Dermis blood vessel endothelial cell (primary cell): Measurements from ENCODE around the gene CRYBA2. TPM values are rescaled to one million over a fixed set of nuclear protein-coding genes. Genes with fewer than 3 reads are reported as not detected.

Experiments
- DNase-seq: peaks from one replicate; pipeline ENCODE4 v3.0.0; 2010
- total RNA-seq: library from RNA; depleted of rRNA; stranded (reverse); fragments of >200 nt; gene quantifications from 2 replicates; pipeline ENCODE4 v1.2.3, GENCODE V29; 2014

Gene CRYBA2
- total RNA-seq, 1 donor from 2014 or later, result not detected

DNA sequence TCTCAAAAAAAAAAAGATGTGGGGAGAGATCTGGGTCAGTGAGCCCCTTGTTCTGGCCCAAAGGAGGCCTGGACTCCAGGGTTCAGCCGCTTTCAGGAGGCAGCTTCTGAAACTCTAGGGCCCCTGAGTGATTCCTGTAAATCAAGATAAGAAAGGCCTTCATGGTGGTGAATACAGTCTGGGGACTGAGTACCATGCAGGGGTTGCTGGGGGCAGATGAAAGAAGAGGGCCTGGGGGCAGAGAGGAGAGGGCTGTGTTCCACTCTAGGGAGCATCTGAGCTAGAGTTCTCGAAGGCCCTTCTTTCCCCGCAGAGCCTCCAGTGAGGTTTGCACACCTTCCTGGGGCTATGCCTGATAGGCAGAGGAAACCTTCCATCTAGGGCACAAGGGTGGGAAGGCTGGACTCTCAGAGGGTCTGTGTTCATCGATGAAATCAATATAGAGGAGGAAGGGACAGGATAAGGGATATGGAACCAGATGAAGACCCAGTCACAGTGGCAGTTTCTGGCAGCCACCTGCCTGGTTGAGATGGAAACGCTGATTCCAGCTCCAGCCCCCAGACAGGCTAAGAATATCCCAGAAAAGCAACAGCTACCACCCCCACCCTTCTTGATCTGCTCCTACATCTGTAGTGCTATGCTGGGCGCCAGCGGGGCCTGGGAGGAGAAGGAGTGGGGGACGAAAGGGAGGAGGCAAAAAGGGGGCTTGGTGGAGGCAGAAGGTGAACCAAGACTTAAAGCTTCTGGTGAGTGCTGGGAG lies 38.5 kb downstream of the CRYBA2 start:
- DNase-seq, result no peak

DNA sequence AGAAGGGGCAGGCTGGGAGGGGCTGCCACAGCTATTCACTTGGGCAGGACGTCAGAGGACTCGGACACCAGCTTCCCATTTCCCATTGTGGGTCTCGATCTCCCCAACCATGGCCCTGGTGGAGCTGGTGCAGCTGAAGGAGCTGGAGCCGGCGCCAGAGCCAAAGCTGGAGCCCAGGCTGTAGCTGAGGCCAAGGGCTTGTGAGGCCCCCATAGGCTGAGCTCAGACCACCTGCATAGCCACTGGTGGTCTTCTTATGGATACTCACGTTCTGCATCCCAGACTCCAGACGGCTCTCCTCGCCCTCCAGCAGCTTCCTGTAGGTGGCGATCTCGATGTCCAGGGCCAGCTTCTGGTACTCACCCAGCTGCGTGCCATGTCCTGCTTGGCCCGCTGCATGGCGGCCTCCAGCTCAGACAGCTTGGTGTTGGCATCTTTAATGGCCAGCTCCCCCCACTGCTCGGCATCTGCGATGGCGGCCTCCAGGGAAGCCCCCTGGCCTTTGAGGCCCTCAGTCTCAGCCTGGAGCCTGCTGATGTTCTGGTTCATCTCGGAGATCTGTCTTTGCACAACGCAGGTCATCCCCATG lies 39.8 kb downstream of the CRYBA2 start:
- no peak for DNase-seq

DNA sequence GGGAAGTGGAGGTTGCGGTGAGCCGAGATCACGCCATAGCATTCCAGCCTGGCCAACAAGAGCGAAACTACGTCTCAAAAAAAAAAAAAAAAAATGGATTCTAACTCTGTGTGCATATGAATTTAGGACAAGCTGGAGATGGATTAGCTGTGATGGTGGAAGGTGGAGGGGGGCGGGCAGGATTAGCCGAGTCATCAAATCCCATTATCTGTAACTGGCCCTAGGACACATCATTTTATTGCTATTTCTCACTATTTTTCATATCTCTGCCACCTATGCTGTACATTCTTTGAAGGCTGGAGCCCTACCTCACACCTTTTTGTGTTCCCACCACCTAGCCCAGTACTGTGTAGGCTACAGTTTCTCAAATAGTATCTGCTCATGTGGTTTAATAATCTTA lies 41.1 kb downstream of the CRYBA2 start:
- DNase-seq, result no peak

DNA sequence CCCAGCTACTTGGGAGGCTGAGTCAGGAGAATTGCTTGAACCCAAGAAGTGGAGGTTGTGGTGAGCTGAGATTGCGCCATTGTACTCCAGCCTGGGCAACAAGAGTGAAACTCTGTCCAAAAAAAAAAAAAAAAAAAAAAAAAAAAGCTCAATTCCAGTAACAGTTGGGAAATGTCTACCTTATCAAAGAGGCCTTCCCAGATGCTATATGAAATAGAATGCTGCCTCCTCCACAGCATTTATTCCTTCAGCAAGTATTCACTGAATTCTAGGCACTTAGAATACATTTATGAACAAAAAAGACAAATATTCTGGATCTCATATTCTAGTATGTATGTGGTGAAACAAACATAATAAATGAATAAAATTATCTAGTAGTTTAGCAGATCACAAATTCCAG lies 46.6 kb downstream of the CRYBA2 start:
- DNase-seq, result no peak

DNA sequence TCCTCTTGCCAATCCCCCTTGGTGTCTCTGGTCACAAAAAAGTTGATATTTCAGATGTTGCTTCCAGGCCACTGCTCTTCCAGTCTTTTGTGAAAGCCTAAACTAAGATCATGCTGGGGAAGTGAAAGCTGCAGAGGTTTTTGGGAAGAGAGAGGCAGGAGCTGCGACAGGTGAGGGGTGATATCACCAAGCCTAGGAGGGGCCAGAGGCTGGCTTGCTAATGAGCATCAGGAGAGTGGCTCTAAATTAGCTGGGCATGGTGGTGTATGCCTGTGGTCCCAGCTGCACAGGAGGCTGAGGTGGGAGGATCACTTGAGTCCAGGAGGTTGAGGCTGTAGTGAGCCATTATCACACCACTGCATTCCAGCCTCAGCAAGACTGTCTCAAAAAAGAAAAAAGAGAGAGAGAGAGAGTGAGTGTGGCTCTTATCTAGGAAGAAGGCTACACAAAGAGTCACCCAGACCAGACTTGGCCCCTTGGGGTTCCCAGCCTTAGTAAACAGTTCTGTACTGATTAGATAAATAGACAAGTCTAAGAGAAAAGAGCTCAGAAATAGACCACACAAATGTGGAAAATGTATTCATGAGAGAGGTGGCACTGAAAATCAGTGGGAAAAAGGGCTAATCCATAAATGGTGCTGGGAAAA lies 48.3 kb downstream of the CRYBA2 start:
- no peak for DNase-seq

Other genes with a start within 250 kb of the CRYBA2 start
- 8.6 and 12.8 TPM in 2 replicates for gene CYP27A1, start 211.3 kb downstream of the CRYBA2 start, total RNA-seq
- gene PRKAG3, start 161.6 kb downstream of the CRYBA2 start, total RNA-seq, result not detected in 2 replicates
- not detected in 2 replicates for gene WNT6, start 133.6 kb downstream of the CRYBA2 start, total RNA-seq
- gene WNT10A, start 112.6 kb downstream of the CRYBA2 start, total RNA-seq, result under 0.01 and 0.05 TPM in 2 replicates
- not detected in 2 replicates for gene CDK5R2, start 33.8 kb downstream of the CRYBA2 start, total RNA-seq
- gene FEV, start 8.2 kb downstream of the CRYBA2 start, total RNA-seq, result not detected in 2 replicates
- not detected in 2 replicates for gene CFAP65, start 48.1 kb upstream of the CRYBA2 start, total RNA-seq
- gene IHH, start 67.5 kb upstream of the CRYBA2 start, total RNA-seq, result not detected in 2 replicates
- 25.7 and 28.8 TPM in 2 replicates for gene NHEJ1, start 167.4 kb upstream of the CRYBA2 start, total RNA-seq
- gene SLC23A3, start 176.6 kb upstream of the CRYBA2 start, total RNA-seq, result 1.3 and 3.2 TPM in 2 replicates
- gene CNPPD1, start 183.5 kb upstream of the CRYBA2 start, total RNA-seq, result 25.7 and 29.8 TPM in 2 replicates
- gene RETREG2, start 184.9 kb upstream of the CRYBA2 start, total RNA-seq, result 64.1 and 75.4 TPM in 2 replicates
- 16.7 and 22.5 TPM in 2 replicates for gene ZFAND2B, start 213.4 kb upstream of the CRYBA2 start, total RNA-seq
- gene ABCB6, start 225.5 kb upstream of the CRYBA2 start, total RNA-seq, result 31.8 and 52.4 TPM in 2 replicates
- gene ATG9A, start 236.2 kb upstream of the CRYBA2 start, total RNA-seq, result 46.5 and 75.4 TPM in 2 replicates
- gene ANKZF1, start 236.4 kb upstream of the CRYBA2 start, total RNA-seq, result 17.7 and 29.6 TPM in 2 replicates